H1 (cell line): ENCODE measurements around the gene KLF8. TPM values are rescaled to one million over a fixed set of nuclear protein-coding genes. Genes with fewer than 3 reads are reported as not detected.

Experiments used
- CTCF ChIA-PET: fragments of 300-600 bp; sonication (Branson Sonifier 250); formaldehyde crosslinking; loops from one replicate; lab custom pipeline; 2021; ENCODE audit not compliant: partially characterized antibody; lab: Charles Lee
- POLR2A ChIA-PET: fragments of 300-600 bp; sonication (Branson Sonifier 250); formaldehyde crosslinking; loops from one replicate; lab custom pipeline; 2021; ENCODE audit warnings: inconsistent platforms; ENCODE audit not compliant: partially characterized antibody; lab: Charles Lee
- DNase-seq, 2 experiments: peaks; one replicate each; pipeline versions ENCODE4 v3.0.0 to v3.0.0-alpha.2; 2010 to 2022; ENCODE audit warnings: low spot score in 2 of 2, low read depth in 1 of 2, mixed read lengths in 1 of 2
- FAIRE-seq: peaks from 2 replicates; lab custom pipeline; 2011; peaks lifted over from hg19 to GRCh38; lab: Jason Lieb, UNC
- H2AFZ ChIP-seq: 2 replicates; pipeline ENCODE4 v1.8.1; 2012; ENCODE audit warnings: low read length, inconsistent platforms
- H2AK5ac ChIP-seq: 2 replicates; pipeline ENCODE4 v1.6.1; 2013; ENCODE audit warnings: low read depth, low read length
- H2BK120ac ChIP-seq: replicated peaks from 2 replicates; pipeline ENCODE3; 2013; ENCODE audit warnings: low read depth, low read length, inconsistent platforms
- H2BK12ac ChIP-seq: 2 replicates; pipeline ENCODE4 v1.6.1; 2013; ENCODE audit warnings: low read depth, low read length
- H2BK15ac ChIP-seq: 2 replicates; pipeline ENCODE4 v1.6.1; 2013; ENCODE audit warnings: low read length
- H2BK20ac ChIP-seq: 2 replicates; pipeline ENCODE4 v1.6.1; 2013; ENCODE audit warnings: low read length
- H2BK5ac ChIP-seq: 2 replicates; pipeline ENCODE4 v1.6.1; 2013; ENCODE audit warnings: low read depth, low read length
- H3K14ac ChIP-seq: 2 replicates; pipeline ENCODE4 v1.6.1; 2013; ENCODE audit warnings: inconsistent platforms; ENCODE audit not compliant: insufficient read length
- H3K18ac ChIP-seq: 2 replicates; pipeline ENCODE4 v1.6.1; 2013; ENCODE audit warnings: low read length; ENCODE audit errors: extremely low read depth
- H3K23ac ChIP-seq: 2 replicates; pipeline ENCODE4 v1.6.1; 2013; ENCODE audit warnings: inconsistent platforms; ENCODE audit not compliant: insufficient read length
- H3K23me2 ChIP-seq: 2 replicates; pipeline ENCODE4 v1.6.1; 2013; ENCODE audit warnings: low read depth, low read length
- H3K27ac ChIP-seq: 2 replicates; pipeline ENCODE4 v1.6.1; 2011; ENCODE audit warnings: low read depth, low read length, inconsistent platforms
- H3K27me3 ChIP-seq, 4 experiments: replicated peaks in 1 of 4; 1 replicate in 1 of 4; 2 replicates in 3 of 4; pipeline versions ENCODE4 v1.6.1 to v1.8.1; 2011 to 2013; ENCODE audit warnings: low read length in 3 of 4, mild to moderate bottlenecking in 3 of 4, inconsistent platforms in 2 of 4, mixed read lengths in 2 of 4, moderate library complexity in 1 of 4; ENCODE audit not compliant: control insufficient read depth in 3 of 4, insufficient read depth in 3 of 4; ENCODE audit errors: extremely low read depth in 1 of 4
- H3K36me3 ChIP-seq, 4 experiments: 2 replicates each; pipeline versions ENCODE4 v1.6.1 to v1.8.1; 2011 to 2013; ENCODE audit warnings: mild to moderate bottlenecking in 4 of 4, low read length in 3 of 4, moderate library complexity in 2 of 4, control low read depth in 1 of 4, inconsistent platforms in 1 of 4; ENCODE audit not compliant: insufficient read depth in 4 of 4, control insufficient read depth in 2 of 4
- H3K4ac ChIP-seq: replicated peaks from 2 replicates; pipeline ENCODE3; 2013; ENCODE audit warnings: low read length, low read depth, mixed read lengths, inconsistent platforms; ENCODE audit not compliant: insufficient read length
- H3K4me1 ChIP-seq, 4 experiments: replicated peaks in 1 of 4; 1 replicate in 1 of 4; 2 replicates in 3 of 4; pipeline versions ENCODE4 v1.6.1 to v1.8.1; 2011 to 2013; ENCODE audit warnings: low read length in 3 of 4, inconsistent platforms in 2 of 4, mixed read lengths in 1 of 4; ENCODE audit not compliant: insufficient read depth in 4 of 4, control insufficient read depth in 3 of 4
- H3K4me2 ChIP-seq, 2 experiments: 2 replicates each; pipeline versions ENCODE4 v1.6.1 to v1.8.1; 2011 to 2013; ENCODE audit warnings: low read depth in 2 of 2, low read length in 2 of 2, control low read depth in 1 of 2, inconsistent platforms in 1 of 2, mild to moderate bottlenecking in 1 of 2; ENCODE audit not compliant: insufficient read depth in 1 of 2
- H3K4me3 ChIP-seq, 4 experiments: fragments of 200-600, 300-600 bp in 1 of 4; sonication (generic), shearing (Covaris generic), sonication (Bioruptor Twin) in 1 of 4; 2 replicates each; pipeline versions ENCODE4 v1.5.1 to v1.8.1; 2011 to 2016; ENCODE audit warnings: low read length in 4 of 4, low read depth in 3 of 4, control low read depth in 2 of 4, inconsistent platforms in 2 of 4, mild to moderate bottlenecking in 2 of 4, mixed read lengths in 1 of 4, moderate library complexity in 1 of 4; ENCODE audit not compliant: insufficient read depth in 2 of 4; ENCODE audit errors: extremely low read depth in 1 of 4
- H3K56ac ChIP-seq: replicated peaks from 2 replicates; pipeline ENCODE3; 2013; ENCODE audit warnings: low read depth, mild to moderate bottlenecking, mixed read lengths, low read length, inconsistent platforms; ENCODE audit not compliant: insufficient read length
- H3K79me1 ChIP-seq: 2 replicates; pipeline ENCODE4 v1.6.1; 2013; ENCODE audit warnings: low read depth, low read length, control low read depth
- H3K79me2 ChIP-seq, 2 experiments: 2 replicates each; pipeline versions ENCODE4 v1.6.1 to v1.8.1; 2012 to 2013; ENCODE audit warnings: low read length in 2 of 2, mild to moderate bottlenecking in 2 of 2, inconsistent platforms in 1 of 2; ENCODE audit not compliant: insufficient read depth in 2 of 2, control insufficient read depth in 1 of 2
- H3K9ac ChIP-seq, 4 experiments: replicated peaks in 1 of 4; 1 replicate in 1 of 4; 2 replicates in 3 of 4; pipeline versions ENCODE4 v1.6.1 to v1.8.1; 2011 to 2013; ENCODE audit warnings: low read depth in 3 of 4, low read length in 3 of 4, control low read depth in 2 of 4, mild to moderate bottlenecking in 2 of 4, moderate library complexity in 2 of 4, inconsistent platforms in 1 of 4; ENCODE audit errors: extremely low read depth in 1 of 4
- H3K9me3 ChIP-seq, 2 experiments: 2 replicates each; pipeline versions ENCODE4 v1.6.1 to v1.8.1; 2012 to 2013; ENCODE audit warnings: mild to moderate bottlenecking in 2 of 2, moderate library complexity in 2 of 2, control low read depth in 1 of 2, inconsistent platforms in 1 of 2, low read depth in 1 of 2, low read length in 1 of 2, mixed read lengths in 1 of 2; ENCODE audit not compliant: insufficient read depth in 2 of 2
- H4K20me1 ChIP-seq, 2 experiments: replicated peaks in 1 of 2; 2 replicates each; pipeline versions ENCODE3 to v1.8.1; 2011 to 2013; ENCODE audit warnings: inconsistent platforms in 2 of 2, low read length in 2 of 2, mild to moderate bottlenecking in 1 of 2; ENCODE audit not compliant: insufficient read depth in 2 of 2, control insufficient read depth in 1 of 2
- H4K5ac ChIP-seq: 2 replicates; pipeline ENCODE4 v1.6.1; 2013; ENCODE audit warnings: low read length, low read depth, mixed read lengths, inconsistent platforms; ENCODE audit not compliant: insufficient read length
- H4K8ac ChIP-seq: 2 replicates; pipeline ENCODE4 v1.8.0; 2013; ENCODE audit warnings: mild to moderate bottlenecking, moderate library complexity, low read length, inconsistent platforms; ENCODE audit not compliant: insufficient read depth; ENCODE audit errors: extremely low read depth
- H4K91ac ChIP-seq: replicated peaks from 2 replicates; pipeline ENCODE3; 2013; ENCODE audit warnings: low read length, mixed read lengths, inconsistent platforms; ENCODE audit not compliant: insufficient read length
- BCL11A ChIP-seq, 2 experiments: IDR thresholded peaks; one replicate each; pipeline ENCODE4 v1.6.1; 2011; ENCODE audit warnings: low read depth in 2 of 2, low read length in 2 of 2, mild to moderate bottlenecking in 2 of 2
- BRCA1 ChIP-seq: IDR thresholded peaks from 2 replicates; pipeline ENCODE4 v1.6.1; 2012; ENCODE audit warnings: low read depth, low read length, improper control_type of control experiment
- EZH2 ChIP-seq: fragments of 200-600 bp; sonication (generic); IDR thresholded peaks from 2 replicates; pipeline ENCODE4 v1.7.1; 2012; ENCODE audit warnings: low read depth, mild to moderate bottlenecking, moderate library complexity, low read length, inconsistent platforms; ENCODE audit not compliant: severe bottlenecking
- JUND ChIP-seq: IDR thresholded peaks from 2 replicates; pipeline ENCODE4 v1.6.1; 2011; ENCODE audit warnings: mild to moderate bottlenecking, improper control_type of control experiment, low read length
- KDM1A ChIP-seq: fragments of 200-600, 300-600 bp; sonication (generic); IDR thresholded peaks from 2 replicates; pipeline ENCODE4 v1.7.1; 2016; ENCODE audit warnings: mild to moderate bottlenecking, low read length, borderline replicate concordance
- NRF1 ChIP-seq: IDR thresholded peaks from 2 replicates; pipeline ENCODE4 v1.6.1; 2011; ENCODE audit warnings: mild to moderate bottlenecking, low read depth, low read length, improper control_type of control experiment
- SIRT6 ChIP-seq: IDR thresholded peaks from one replicate; pipeline ENCODE4 v1.7.1; 2012; ENCODE audit warnings: low read length, inconsistent platforms
- TEAD4 ChIP-seq: IDR thresholded peaks from 2 replicates; pipeline ENCODE4 v1.6.1; 2012; ENCODE audit warnings: low read depth, low read length, inconsistent platforms, mixed read lengths
- WGBS, 2 experiments: shearing (Covaris generic) in 1 of 2; methylation state at CpG; one replicate each; pipeline versions ENCODE4 v1.1.6 to v1.1.7; 2013 to 2015; ENCODE audit warnings: low lambda C conversion rate in 2 of 2, mixed read lengths in 2 of 2, inconsistent platforms in 1 of 2, low coverage in 1 of 2, missing lambda C conversion rate in 1 of 2; ENCODE audit not compliant: insufficient replicate concordance in 2 of 2, insufficient coverage in 1 of 2, insufficient read length in 1 of 2; ENCODE audit errors: extremely low coverage in 1 of 2, missing lambda C conversion rate in 1 of 2; 5-methylcytosine and 5-hydroxymethylcytosine counted together
- polyA plus RNA-seq, 7 experiments: library from polyadenylated mRNA; depleted of rRNA in 3 of 7; stranded (reverse) in 5 of 7; unstranded in 2 of 7; fragments of >200 nt in 5 of 7; fragments of 200-250 nt in 2 of 7; gene quantifications; 1 replicate in 5 of 7; 2 replicates in 1 of 7; 4 replicates in 1 of 7; pipeline versions ENCODE4 v1.2.1 to v1.2.3, GENCODE V29; 2011 to 2013; ENCODE audit warnings: missing spikeins in 2 of 7, mixed read lengths in 2 of 7
- total RNA-seq: library from RNA; stranded (reverse); fragmentation: NEBNext Ultra II Directional; extraction: Animal tissue kit (Norgen Biotek cat#: 25700); gene quantifications from 2 replicates; pipeline ENCODE4 v1.2.1, GENCODE V29; 2021

The KLF8 gene
- total and polyA plus RNA-seq, 2 of the 8 experiments (the other 6 are each of a cell fraction or from before 2014, with no cell fraction given): 11.5 to 15.3 TPM

GRCh38 chrX:56310581-56310980 lies 78.4 kb downstream of the KLF8 start:
- Histone ChIP-seq H4K8ac (no peak overlapping the region), H3K79me1 (no peaks in the 10 kb centered on the region), H3K23ac (no peak overlapping the region), H3K9ac (no peak overlapping the region), H3K4me2 (no peak overlapping the region), H2AFZ (no peak overlapping the region), H3K56ac (no peak overlapping the region), H3K14ac (no peak overlapping the region), H2BK20ac (no peak overlapping the region), H2BK15ac (no peak overlapping the region), H2AK5ac (no peak overlapping the region), H3K79me2 (no peaks in the 10 kb centered on the region), H3K4me3 (no peak overlapping the region)
- DNase-seq: no peak
- CTCF ChIA-PET: no interaction called here
- TF ChIP-seq JUND (no peak), KDM1A (no peak), BCL11A (IDR thresholded peaks at IDR 0.05; ENCODE audit: low read depth in 2 of 2, low read length in 2 of 2) (no peak), TEAD4 (no peak), SIRT6 (no peak), BRCA1 (no peak), EZH2 (no peak), NRF1 (no peak)
- TF ChIP-seq, all 59 proteins: peak for 0
- H2BK120ac ChIP-seq: no peak overlapping the region
- no peaks in the 10 kb centered on the region; the same call in 1 of the 2 replicates for H3K23me2 ChIP-seq
- H3K9me3 ChIP-seq: peaks cover 0 to 7% of the 10 kb centered on the region in 2 experiments; a peak in 1 of 4 replicates
- no peak overlapping the region for H2BK5ac ChIP-seq
- no peaks in the 10 kb centered on the region for H3K36me3 ChIP-seq
- no peak for FAIRE-seq
- 85% methylated on average over 2 of the region's 2 CpGs; no CpG with 5 or more reads in 1 of the 2 experiments for WGBS, 2 experiments
- no peak overlapping the region for H2BK12ac ChIP-seq
- H4K5ac ChIP-seq: no peak overlapping the region
- no peak overlapping the region for H3K18ac ChIP-seq
- POLR2A ChIA-PET: no interaction called here
- no peak overlapping the region for H3K4ac ChIP-seq
- H3K27ac ChIP-seq: no peak overlapping the region
- H4K20me1 ChIP-seq: no peaks in the 10 kb centered on the region
- H3K4me1 ChIP-seq: no peaks in the 10 kb centered on the region
- no peak overlapping the region for H4K91ac ChIP-seq
- H3K27me3 ChIP-seq: no peaks in the 10 kb centered on the region
